Measurements from ENCODE around the gene PLD4.

GRCh38 chr14:104885973-104886689, 38.5 kb upstream of the PLD4 start:
- TF ChIP-seq CTCF (conservative IDR thresholded peaks at IDR 0.05; ENCODE audit: low read length), result no peak
- TF ChIP-seq EZH2phosphoT487 (IDR thresholded peaks at IDR 0.05; ENCODE audit: borderline replicate concordance), result no peak

Measured in Loucy (cell line).